K562 (cell line): ENCODE data around the gene NFAM1. TPM values are rescaled to one million over a fixed set of nuclear protein-coding genes. Genes with fewer than 3 reads are reported as not detected.

Experiments
- ATF6 ChIP-seq: sonication (generic); formaldehyde crosslinking; IDR thresholded peaks from 2 replicates; pipeline ENCODE4 v1.4.0; 2020; ENCODE audit warnings: mild to moderate bottlenecking, missing genetic modification reagents
- CEBPB ChIP-seq: fragments of 450-650 bp; IDR thresholded peaks from 2 replicates; pipeline ENCODE4 v1.6.1; 2016; ENCODE audit warnings: missing genetic modification characterization, missing compliant biosample characterization
- DACH1 ChIP-seq: fragments of 450-650 bp; IDR thresholded peaks from 2 replicates; pipeline ENCODE4 v1.6.1; 2018; ENCODE audit not compliant: partially characterized antibody
- EGR1 ChIP-seq: fragments of 450-650 bp; conservative IDR thresholded peaks from 2 replicates; pipeline ENCODE4 v1.6.1; 2017; ENCODE audit warnings: mild to moderate bottlenecking
- ERF ChIP-seq: fragments of 450-650 bp; formaldehyde crosslinking; IDR thresholded peaks from 2 replicates; pipeline ENCODE4 v1.4.0; 2020; ENCODE audit warnings: mild to moderate bottlenecking, mixed read lengths
- GATAD2B ChIP-seq: fragments of 450-650 bp; IDR thresholded peaks from 2 replicates; pipeline ENCODE4 v1.6.1; 2017; ENCODE audit warnings: mild to moderate bottlenecking, borderline replicate concordance
- MCM5 ChIP-seq: fragments of 450-650 bp; IDR thresholded peaks from 2 replicates; pipeline ENCODE4 v1.6.1; 2016; ENCODE audit warnings: low read depth
- PPARD ChIP-seq: fragments of 250-450 bp; sonication (Bioruptor Pico); IDR thresholded peaks from 2 replicates; pipeline ENCODE4 v1.8.0; 2022; ENCODE audit warnings: inconsistent platforms, mild to moderate bottlenecking, moderate library complexity
- RB1 ChIP-seq: fragments of 450-650 bp; IDR thresholded peaks from 2 replicates; pipeline ENCODE4 v1.6.1; 2017; ENCODE audit warnings: low read depth, mild to moderate bottlenecking
- ZBTB11 ChIP-seq, 3 experiments: fragments of 200-800 bp in 1 of 3; fragments of 250-450 bp in 1 of 3; fragments of 450-650 bp in 1 of 3; sonication (Bioruptor Pico) in 1 of 3; sonication (Bioruptor generic) in 1 of 3; formaldehyde crosslinking in 1 of 3; IDR thresholded peaks; 2 replicates each; pipeline versions ENCODE4 v1.6.1 to v1.8.0; 2016 to 2022; ENCODE audit warnings: mild to moderate bottlenecking in 2 of 3, missing genetic modification characterization in 2 of 3, missing compliant biosample characterization in 1 of 3, moderate library complexity in 1 of 3
- polyA plus RNA-seq, 8 experiments: library from polyadenylated mRNA; depleted of rRNA in 4 of 8; stranded (reverse) in 5 of 8; unstranded in 3 of 8; fragments of >200 nt; fragmentation: Nextera tagmentation in 2 of 8; fragmentation: Illumina TruSeq in 1 of 8; extraction: Ambion mirVana in 2 of 8; extraction: Trizol in 1 of 8; gene quantifications; 2 replicates each; pipeline versions ENCODE4 v1.2.1 to v1.2.3, GENCODE V29; 2011 to 2014; ENCODE audit warnings: inconsistent platforms in 1 of 8, missing spikeins in 1 of 8
- total RNA-seq, 7 experiments: library from RNA; depleted of rRNA in 6 of 7; stranded (reverse); fragments of >200 nt in 6 of 7; fragmentation: Illumina TruSeq in 2 of 7; extraction: Trizol in 2 of 7; gene quantifications; 2 replicates each; pipeline versions ENCODE4 v1.2.1 to v1.2.3, GENCODE V29; 2011 to 2021; ENCODE audit warnings: low replicate concordance in 1 of 7
- TF ChIP-seq, protein P1 (sequence below), 2 experiments: fragments of 150-350 bp in 1 of 2; IDR thresholded peaks; 2 replicates each; pipeline ENCODE4 v1.6.1; 2012 to 2016; ENCODE audit warnings: low read depth in 2 of 2, low read length in 2 of 2, mild to moderate bottlenecking in 1 of 2, moderate library complexity in 1 of 2
- TF ChIP-seq, protein P2 (sequence below), 2 experiments: fragments of 450-650 bp in 1 of 2; sonication (generic) in 1 of 2; formaldehyde crosslinking in 1 of 2; IDR thresholded peaks in 1 of 2; conservative IDR thresholded peaks in 1 of 2; 2 replicates each; pipeline versions ENCODE4 v1.6.1 to v1.8.1; 2016 to 2023; ENCODE audit warnings: mild to moderate bottlenecking in 2 of 2, moderate library complexity in 2 of 2, inconsistent platforms in 1 of 2, missing genetic modification reagents in 1 of 2
- TF ChIP-seq, protein P3 (sequence below): fragments of 250-450 bp; sonication (Bioruptor Pico); IDR thresholded peaks from 2 replicates; pipeline ENCODE4 v1.4.0; 2020; ENCODE audit warnings: mild to moderate bottlenecking, moderate library complexity

Gene NFAM1
- total and polyA plus RNA-seq, 9 of the 15 experiments (the other 6 are each of a cell fraction or from before 2014, with no cell fraction given): 0.01 to 0.18 (median 0.03) TPM; not detected in 5

DNA sequence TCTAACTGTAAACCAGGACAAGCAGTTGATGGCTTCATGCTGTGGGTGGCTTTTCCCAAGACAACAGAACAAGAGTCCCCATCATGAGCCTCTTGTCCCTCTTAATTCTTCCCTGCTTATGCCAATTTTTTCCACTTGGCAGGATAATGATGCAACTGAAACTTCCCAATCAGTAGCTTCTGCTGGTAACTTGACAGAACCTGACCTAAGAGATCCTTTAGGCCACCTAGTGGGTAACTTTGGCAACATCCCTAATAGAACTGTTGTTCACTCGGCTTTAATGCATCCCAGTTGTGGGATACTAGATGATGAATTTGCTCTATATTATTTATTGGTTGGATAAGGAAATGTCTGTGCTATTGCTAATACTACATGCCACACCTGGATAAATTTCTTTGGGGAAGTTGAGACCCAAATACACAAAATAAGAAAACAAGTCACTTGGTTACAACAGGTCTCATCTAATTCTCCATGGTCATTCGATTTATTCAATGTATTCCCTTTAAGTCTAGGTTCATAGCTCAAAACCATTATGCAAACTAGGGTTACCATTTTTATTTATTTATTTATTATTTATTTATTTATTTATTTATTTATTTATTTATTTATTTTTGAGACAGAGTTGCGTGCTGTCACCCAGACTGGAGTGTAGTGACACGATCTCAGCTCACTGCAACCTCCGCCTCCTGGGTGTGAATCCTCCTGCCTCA lies 41.4 kb upstream of the NFAM1 start (continued):
- TF ChIP-seq ZBTB11 (CRISPR knock-in tag; IDR thresholded peaks at IDR 0.05) (no peak), MCM5 (no peak), RB1 (no peak), DACH1 (no peak), ERF (CRISPR knock-in tag) (no peak), PPARD (no peak), ATF6 (CRISPR knock-in tag) (no peak), CEBPB (tag) (peak; percentile 55; the same call in 1 of the 2 replicates), GATAD2B (no peak), EGR1 (no peak)
- TF ChIP-seq, protein P1, sequence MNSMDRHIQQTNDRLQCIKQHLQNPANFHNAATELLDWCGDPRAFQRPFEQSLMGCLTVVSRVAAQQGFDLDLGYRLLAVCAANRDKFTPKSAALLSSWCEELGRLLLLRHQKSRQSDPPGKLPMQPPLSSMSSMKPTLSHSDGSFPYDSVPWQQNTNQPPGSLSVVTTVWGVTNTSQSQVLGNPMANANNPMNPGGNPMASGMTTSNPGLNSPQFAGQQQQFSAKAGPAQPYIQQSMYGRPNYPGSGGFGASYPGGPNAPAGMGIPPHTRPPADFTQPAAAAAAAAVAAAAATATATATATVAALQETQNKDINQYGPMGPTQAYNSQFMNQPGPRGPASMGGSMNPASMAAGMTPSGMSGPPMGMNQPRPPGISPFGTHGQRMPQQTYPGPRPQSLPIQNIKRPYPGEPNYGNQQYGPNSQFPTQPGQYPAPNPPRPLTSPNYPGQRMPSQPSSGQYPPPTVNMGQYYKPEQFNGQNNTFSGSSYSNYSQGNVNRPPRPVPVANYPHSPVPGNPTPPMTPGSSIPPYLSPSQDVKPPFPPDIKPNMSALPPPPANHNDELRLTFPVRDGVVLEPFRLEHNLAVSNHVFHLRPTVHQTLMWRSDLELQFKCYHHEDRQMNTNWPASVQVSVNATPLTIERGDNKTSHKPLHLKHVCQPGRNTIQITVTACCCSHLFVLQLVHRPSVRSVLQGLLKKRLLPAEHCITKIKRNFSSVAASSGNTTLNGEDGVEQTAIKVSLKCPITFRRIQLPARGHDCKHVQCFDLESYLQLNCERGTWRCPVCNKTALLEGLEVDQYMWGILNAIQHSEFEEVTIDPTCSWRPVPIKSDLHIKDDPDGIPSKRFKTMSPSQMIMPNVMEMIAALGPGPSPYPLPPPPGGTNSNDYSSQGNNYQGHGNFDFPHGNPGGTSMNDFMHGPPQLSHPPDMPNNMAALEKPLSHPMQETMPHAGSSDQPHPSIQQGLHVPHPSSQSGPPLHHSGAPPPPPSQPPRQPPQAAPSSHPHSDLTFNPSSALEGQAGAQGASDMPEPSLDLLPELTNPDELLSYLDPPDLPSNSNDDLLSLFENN (IDR thresholded peaks at IDR 0.05; ENCODE audit: low read depth in 2 of 2, low read length in 2 of 2): no peak
- TF ChIP-seq, protein P2, sequence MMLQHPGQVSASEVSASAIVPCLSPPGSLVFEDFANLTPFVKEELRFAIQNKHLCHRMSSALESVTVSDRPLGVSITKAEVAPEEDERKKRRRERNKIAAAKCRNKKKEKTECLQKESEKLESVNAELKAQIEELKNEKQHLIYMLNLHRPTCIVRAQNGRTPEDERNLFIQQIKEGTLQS (IDR thresholded peaks at IDR 0.05): peak; percentile 82
- TF ChIP-seq, protein P2 (CRISPR knock-in tag; conservative IDR thresholded peaks at IDR 0.05): no peak
- TF ChIP-seq, protein P3, sequence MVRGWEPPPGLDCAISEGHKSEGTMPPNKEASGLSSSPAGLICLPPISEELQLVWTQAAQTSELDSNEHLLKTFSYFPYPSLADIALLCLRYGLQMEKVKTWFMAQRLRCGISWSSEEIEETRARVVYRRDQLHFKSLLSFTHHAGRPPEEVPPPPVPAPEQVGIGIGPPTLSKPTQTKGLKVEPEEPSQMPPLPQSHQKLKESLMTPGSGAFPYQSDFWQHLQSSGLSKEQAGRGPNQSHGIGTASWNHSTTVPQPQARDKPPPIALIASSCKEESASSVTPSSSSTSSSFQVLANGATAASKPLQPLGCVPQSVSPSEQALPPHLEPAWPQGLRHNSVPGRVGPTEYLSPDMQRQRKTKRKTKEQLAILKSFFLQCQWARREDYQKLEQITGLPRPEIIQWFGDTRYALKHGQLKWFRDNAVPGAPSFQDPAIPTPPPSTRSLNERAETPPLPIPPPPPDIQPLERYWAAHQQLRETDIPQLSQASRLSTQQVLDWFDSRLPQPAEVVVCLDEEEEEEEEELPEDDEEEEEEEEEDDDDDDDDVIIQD (CRISPR knock-in tag): no peak
